GM12873 (cell line): ENCODE results near the gene PROKR1.

ENCODE experiments used
- CTCF ChIP-seq: IDR thresholded peaks from 2 replicates; pipeline ENCODE4 v1.5.1; 2012; ENCODE audit warnings: low read depth, mild to moderate bottlenecking, moderate library complexity, low read length, control low read depth; ENCODE audit not compliant: insufficient read depth; ENCODE audit errors: missing control alignments

Gene PROKR1

GRCh38 chr2:68659081-68659480, 15.7 kb downstream of the PROKR1 start:
- TF ChIP-seq CTCF, result no peak

GRCh38 chr2:68660658-68661057, 17.3 kb downstream of the PROKR1 start:
- no peak for TF ChIP-seq CTCF

GRCh38 chr2:68662466-68662865, 19.1 kb downstream of the PROKR1 start:
- no peak for TF ChIP-seq CTCF

GRCh38 chr2:68663371-68664156, 20.2 kb downstream of the PROKR1 start:
- no peak for TF ChIP-seq CTCF

GRCh38 chr2:68667371-68667770, 24.0 kb downstream of the PROKR1 start:
- no peak for TF ChIP-seq CTCF

GRCh38 chr2:68669651-68670050, 26.3 kb downstream of the PROKR1 start:
- TF ChIP-seq CTCF, result no peak

- TF ChIP-seq CTCF, result no peak
These were observed 28.6 kb downstream of the PROKR1 start for GRCh38 chr2:68671961-68672360.

- TF ChIP-seq CTCF, result no peak
These were observed 30.3 kb downstream of the PROKR1 start for GRCh38 chr2:68673631-68674030.
